Measurements from ENCODE around the gene GOLGA2.

DNA sequence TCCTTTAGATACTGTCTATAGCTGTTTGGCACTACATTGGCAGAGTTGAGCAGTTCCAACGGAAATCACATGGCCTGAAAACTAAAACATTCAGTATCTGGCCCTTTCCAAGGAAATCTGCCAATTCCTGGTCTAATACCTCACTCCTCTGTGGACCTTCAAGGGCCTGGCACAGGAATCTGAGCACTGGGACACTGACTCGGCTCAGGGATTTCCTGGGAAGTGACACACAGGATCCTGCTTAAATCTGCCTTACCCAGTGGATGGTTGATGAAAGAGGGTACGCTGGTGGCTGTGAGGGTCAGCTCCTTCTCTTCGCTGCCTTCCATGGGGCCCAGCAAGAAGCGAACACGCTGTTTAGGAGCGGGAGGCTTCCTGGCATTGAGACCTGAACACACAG is 45.5 kb upstream of the GOLGA2 start:
- TF ChIP-seq, protein P1, sequence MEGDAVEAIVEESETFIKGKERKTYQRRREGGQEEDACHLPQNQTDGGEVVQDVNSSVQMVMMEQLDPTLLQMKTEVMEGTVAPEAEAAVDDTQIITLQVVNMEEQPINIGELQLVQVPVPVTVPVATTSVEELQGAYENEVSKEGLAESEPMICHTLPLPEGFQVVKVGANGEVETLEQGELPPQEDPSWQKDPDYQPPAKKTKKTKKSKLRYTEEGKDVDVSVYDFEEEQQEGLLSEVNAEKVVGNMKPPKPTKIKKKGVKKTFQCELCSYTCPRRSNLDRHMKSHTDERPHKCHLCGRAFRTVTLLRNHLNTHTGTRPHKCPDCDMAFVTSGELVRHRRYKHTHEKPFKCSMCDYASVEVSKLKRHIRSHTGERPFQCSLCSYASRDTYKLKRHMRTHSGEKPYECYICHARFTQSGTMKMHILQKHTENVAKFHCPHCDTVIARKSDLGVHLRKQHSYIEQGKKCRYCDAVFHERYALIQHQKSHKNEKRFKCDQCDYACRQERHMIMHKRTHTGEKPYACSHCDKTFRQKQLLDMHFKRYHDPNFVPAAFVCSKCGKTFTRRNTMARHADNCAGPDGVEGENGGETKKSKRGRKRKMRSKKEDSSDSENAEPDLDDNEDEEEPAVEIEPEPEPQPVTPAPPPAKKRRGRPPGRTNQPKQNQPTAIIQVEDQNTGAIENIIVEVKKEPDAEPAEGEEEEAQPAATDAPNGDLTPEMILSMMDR (conservative IDR thresholded peaks at IDR 0.05 in 1 of 2, IDR thresholded peaks at IDR 0.05 in 1 of 2; ENCODE audit: low read depth in 1 of 2, low read length in 2 of 2): no peak
- no peak for TF ChIP-seq EZH2 (IDR thresholded peaks at IDR 0.05; ENCODE audit: low read length, missing control alignments)

Data from fibroblast of lung (primary cell).